ENCODE measurements around the gene WDR1.

GRCh38 chr4:10090467-10091250, 25.9 kb downstream of the WDR1 start:
- TF ChIP-seq CTCF (IDR thresholded peaks at IDR 0.05) (no peak), EP300 (IDR thresholded peaks at IDR 0.05) (no peak)

All from upper lobe of left lung (tissue), 4 donors.